NB4 (cell line): ENCODE measurements around the gene CREBL2.

Experiments used
- DNase-seq: peaks from one replicate; pipeline ENCODE4 v3.0.0; 2010; ENCODE audit warnings: low read depth
- H3K4me3 ChIP-seq: one replicate; pipeline ENCODE4 v1.5.1; 2011; ENCODE audit warnings: mild to moderate bottlenecking, low read depth, low read length, moderate library complexity
- CTCF ChIP-seq: IDR thresholded peaks from one replicate; pipeline ENCODE4 v1.5.1; 2012; ENCODE audit warnings: low read depth, low read length
- MYC ChIP-seq: IDR thresholded peaks from 2 replicates; pipeline ENCODE4 v1.6.1; 2011; ENCODE audit warnings: low read depth, low read length
- POLR2A ChIP-seq: IDR thresholded peaks from 2 replicates; pipeline ENCODE4 v1.6.1; 2011; ENCODE audit warnings: mild to moderate bottlenecking; ENCODE audit not compliant: insufficient read length; ENCODE audit errors: extremely low read depth
- TF ChIP-seq, protein P1 (sequence below): IDR thresholded peaks from 2 replicates; pipeline ENCODE4 v1.6.1; 2011; ENCODE audit warnings: low read depth, low read length

The CREBL2 gene

GRCh38 chr12:12686472-12686871 is 74.8 kb downstream of the CREBL2 start:
- TF ChIP-seq, protein P1, sequence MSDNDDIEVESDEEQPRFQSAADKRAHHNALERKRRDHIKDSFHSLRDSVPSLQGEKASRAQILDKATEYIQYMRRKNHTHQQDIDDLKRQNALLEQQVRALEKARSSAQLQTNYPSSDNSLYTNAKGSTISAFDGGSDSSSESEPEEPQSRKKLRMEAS: no peak
- no peak for TF ChIP-seq CTCF
- TF ChIP-seq MYC: no peak
- no peak for TF ChIP-seq POLR2A
- no peak overlapping the region for H3K4me3 ChIP-seq
- no peak for DNase-seq

DNA sequence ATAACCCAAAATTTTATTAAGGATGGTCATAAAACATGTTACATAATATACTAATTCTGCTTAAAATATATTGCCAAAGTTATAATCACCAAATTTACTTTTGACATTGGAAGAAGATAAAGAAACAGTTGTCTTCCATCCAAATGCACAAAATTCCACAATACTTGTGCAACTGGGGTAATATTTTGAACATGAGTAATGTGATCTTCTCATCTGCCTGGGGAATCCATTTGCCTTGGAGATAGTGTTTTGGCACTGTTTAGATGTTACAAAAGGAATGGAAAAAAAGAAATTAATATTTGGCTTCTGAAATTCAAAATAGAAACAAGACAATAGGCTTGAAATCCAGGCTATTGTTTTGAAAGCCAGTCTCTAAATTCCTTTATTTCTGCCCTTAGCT is 75.2 kb downstream of the CREBL2 start:
- no peak overlapping the region for H3K4me3 ChIP-seq
- TF ChIP-seq MYC: no peak
- TF ChIP-seq CTCF: no peak
- TF ChIP-seq, protein P1: no peak
- no peak for TF ChIP-seq POLR2A
- no peak for DNase-seq

- H3K4me3 ChIP-seq: no peak overlapping the region
- TF ChIP-seq MYC (no peak), CTCF (no peak), POLR2A (no peak)
- TF ChIP-seq, protein P1: no peak
- no peak for DNase-seq
These were observed 78.1 kb downstream of the CREBL2 start for GRCh38 chr12:12689647-12690300.

DNA sequence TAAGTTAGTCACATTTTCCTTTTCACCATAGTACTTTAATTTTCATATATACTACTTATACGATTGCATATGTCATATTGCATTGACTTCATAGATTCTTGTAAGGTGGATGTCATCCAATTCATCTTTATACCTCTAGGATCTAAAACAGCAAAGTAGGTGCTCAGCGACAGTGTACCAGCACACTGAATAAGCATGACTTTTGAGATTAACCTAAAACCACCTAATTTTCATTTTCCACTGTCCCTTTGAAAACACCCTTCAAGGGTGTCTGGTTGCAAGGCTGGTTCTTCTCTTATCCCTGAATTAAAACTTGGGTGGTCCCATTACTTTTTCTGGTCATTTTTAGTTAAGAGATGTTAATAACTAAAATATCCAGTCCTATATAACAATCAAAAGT is 79.9 kb downstream of the CREBL2 start:
- no peak for TF ChIP-seq CTCF
- TF ChIP-seq POLR2A: no peak
- TF ChIP-seq MYC: no peak
- TF ChIP-seq, protein P1: no peak
- H3K4me3 ChIP-seq: no peak overlapping the region
- DNase-seq: no peak

GRCh38 chr12:12693111-12693671 is 81.5 kb downstream of the CREBL2 start:
- no peak for DNase-seq
- TF ChIP-seq MYC: no peak
- no peak for TF ChIP-seq CTCF
- TF ChIP-seq POLR2A: no peak
- TF ChIP-seq, protein P1: no peak
- H3K4me3 ChIP-seq: no peak overlapping the region
